Measurements from ENCODE around the gene GLIS1. TPM values are rescaled to one million over a fixed set of nuclear protein-coding genes. Genes with fewer than 3 reads are reported as not detected.
"Not testable (repeated sequence)": the region's sequence is repeated elsewhere in the genome, so short reads cannot be mapped to it uniquely, and the experiment has no call there.

GLIS1 gene
- total and polyA plus RNA-seq, 4 donors = 0.50 to 3.8 (median 1.4) TPM

DNA sequence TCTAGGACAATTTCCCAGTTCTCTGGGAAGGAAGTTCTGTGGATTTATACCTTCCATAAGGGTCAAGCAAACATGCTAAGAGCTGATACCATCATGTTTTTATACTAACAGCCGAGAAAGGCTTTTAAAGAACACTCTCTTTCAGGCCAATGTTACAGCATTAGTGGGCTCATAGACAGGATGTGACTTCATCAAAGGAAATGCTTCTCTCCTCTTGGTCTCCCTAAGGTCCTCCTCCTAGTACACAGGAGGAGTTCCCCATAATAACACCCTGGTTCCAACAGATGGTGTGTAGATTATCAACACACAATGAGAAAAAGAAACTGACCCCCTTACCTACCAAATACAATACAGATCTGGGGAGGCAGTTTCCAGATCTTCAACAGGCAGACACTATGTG is 26.7 kb upstream of the GLIS1 start:
- Histone ChIP-seq H3K4me1 (ENCODE audit: control insufficient read depth, insufficient read depth, low read length) (no peaks in the 10 kb centered on the region), H3K27ac (ENCODE audit: low read depth, low read length) (no peak overlapping the region), H3K4me3 (ENCODE audit: low read depth, low read length) (no peak overlapping the region), H3K36me3 (ENCODE audit: control insufficient read depth, insufficient read depth, low read length) (no peaks in the 10 kb centered on the region), H3K9me3 (ENCODE audit: control insufficient read depth, insufficient read depth, low read length) (no peaks in the 10 kb centered on the region), H3K27me3 (ENCODE audit: control insufficient read depth, insufficient read depth, low read length) (no peaks in the 10 kb centered on the region)
- WGBS (ENCODE audit: insufficient coverage) = 80% methylated on average over 1 of the region's 1 CpG
- no peak for DNase-seq (ENCODE audit: low read depth in 4 of 6, low spot score in 6 of 6)

DNA sequence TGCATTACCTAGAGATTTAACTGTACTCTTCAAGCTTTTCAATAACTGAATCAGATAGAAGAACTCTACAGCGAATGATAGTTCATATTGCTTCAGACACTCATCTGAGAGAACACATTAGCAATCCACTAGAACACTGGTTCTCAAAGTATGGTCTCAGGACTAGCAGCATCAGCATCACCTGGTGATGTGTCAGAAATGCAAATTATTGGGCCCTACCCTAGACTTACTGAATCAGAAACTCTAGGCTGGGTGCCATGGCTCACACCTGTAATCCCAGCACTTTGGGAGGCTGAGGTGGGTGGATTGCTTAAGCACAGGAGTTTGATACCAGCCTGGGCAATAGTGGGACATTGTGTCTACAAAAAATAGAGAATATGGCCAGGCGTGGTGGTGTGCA is 24.9 kb upstream of the GLIS1 start:
- H3K36me3 ChIP-seq (ENCODE audit: control insufficient read depth, insufficient read depth, low read length) = no peaks in the 10 kb centered on the region
- 100% methylated on average over 2 of the region's 2 CpGs for WGBS (ENCODE audit: insufficient coverage)
- H3K4me3 ChIP-seq (ENCODE audit: low read depth, low read length) = no peak overlapping the region
- H3K27me3 ChIP-seq (ENCODE audit: control insufficient read depth, insufficient read depth, low read length) = no peaks in the 10 kb centered on the region
- H3K9me3 ChIP-seq (ENCODE audit: control insufficient read depth, insufficient read depth, low read length) = no peaks in the 10 kb centered on the region
- no peaks in the 10 kb centered on the region for H3K4me1 ChIP-seq (ENCODE audit: control insufficient read depth, insufficient read depth, low read length)
- no peak for DNase-seq (ENCODE audit: low read depth in 4 of 6, low spot score in 6 of 6)
- no peak overlapping the region for H3K27ac ChIP-seq (ENCODE audit: low read depth, low read length)

DNA sequence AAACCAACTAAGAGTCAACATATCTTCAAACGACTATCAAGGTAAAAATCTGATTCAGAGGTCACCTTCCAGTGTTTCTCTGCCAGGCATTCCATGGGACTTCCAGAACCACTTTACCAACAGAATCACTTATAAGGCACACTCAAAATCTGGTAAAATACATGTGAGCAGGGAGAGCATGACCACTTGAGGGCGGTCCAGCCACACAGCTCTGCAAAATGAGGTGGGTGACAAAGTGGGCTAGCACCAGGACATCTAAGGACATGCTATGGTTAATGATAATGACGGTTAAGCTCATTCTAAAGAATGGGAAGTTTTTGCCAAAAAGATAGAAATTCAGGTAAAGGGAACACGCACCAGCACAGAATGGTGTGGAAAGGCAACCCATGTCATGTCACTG is 24.5 kb upstream of the GLIS1 start:
- Histone ChIP-seq H3K27me3 (ENCODE audit: control insufficient read depth, insufficient read depth, low read length) (no peaks in the 10 kb centered on the region), H3K4me1 (ENCODE audit: control insufficient read depth, insufficient read depth, low read length) (no peaks in the 10 kb centered on the region), H3K4me3 (ENCODE audit: low read depth, low read length) (no peak overlapping the region), H3K9me3 (ENCODE audit: control insufficient read depth, insufficient read depth, low read length) (no peaks in the 10 kb centered on the region), H3K27ac (ENCODE audit: low read depth, low read length) (no peak overlapping the region), H3K36me3 (ENCODE audit: control insufficient read depth, insufficient read depth, low read length) (no peaks in the 10 kb centered on the region)
- WGBS (ENCODE audit: insufficient coverage) = 94% methylated on average over 3 of the region's 4 CpGs
- no peak for DNase-seq (ENCODE audit: low read depth in 4 of 6, low spot score in 6 of 6)

DNA sequence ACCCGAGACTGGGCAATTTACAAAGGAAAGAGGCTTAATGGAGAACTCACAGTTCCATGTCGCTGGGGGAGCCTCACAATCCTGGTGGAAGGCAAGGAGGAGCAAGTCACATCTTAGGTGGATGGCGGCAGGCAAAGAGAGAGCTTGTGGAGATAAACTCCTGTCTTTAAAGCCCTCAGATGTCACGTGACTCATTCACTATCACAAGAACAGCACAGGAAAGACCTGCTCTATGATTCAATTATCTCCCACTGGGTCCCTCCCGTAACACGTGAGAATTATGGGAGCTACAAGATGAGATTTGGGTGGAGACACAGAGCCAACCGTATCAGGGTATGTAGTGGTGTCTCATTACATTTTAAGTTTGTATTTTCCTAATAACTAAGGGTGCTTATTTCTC is 21.5 kb upstream of the GLIS1 start:
- not testable (repeated sequence) for DNase-seq (ENCODE audit: low read depth in 4 of 6, low spot score in 6 of 6); H3K4me1 ChIP-seq (ENCODE audit: control insufficient read depth, insufficient read depth, low read length); H3K4me3 ChIP-seq (ENCODE audit: low read depth, low read length); H3K27me3 ChIP-seq (ENCODE audit: control insufficient read depth, insufficient read depth, low read length); H3K36me3 ChIP-seq (ENCODE audit: control insufficient read depth, insufficient read depth, low read length); H3K27ac ChIP-seq (ENCODE audit: low read depth, low read length); H3K9me3 ChIP-seq (ENCODE audit: control insufficient read depth, insufficient read depth, low read length)
- WGBS (ENCODE audit: insufficient coverage) = 97% methylated on average over 3 of the region's 7 CpGs

DNA sequence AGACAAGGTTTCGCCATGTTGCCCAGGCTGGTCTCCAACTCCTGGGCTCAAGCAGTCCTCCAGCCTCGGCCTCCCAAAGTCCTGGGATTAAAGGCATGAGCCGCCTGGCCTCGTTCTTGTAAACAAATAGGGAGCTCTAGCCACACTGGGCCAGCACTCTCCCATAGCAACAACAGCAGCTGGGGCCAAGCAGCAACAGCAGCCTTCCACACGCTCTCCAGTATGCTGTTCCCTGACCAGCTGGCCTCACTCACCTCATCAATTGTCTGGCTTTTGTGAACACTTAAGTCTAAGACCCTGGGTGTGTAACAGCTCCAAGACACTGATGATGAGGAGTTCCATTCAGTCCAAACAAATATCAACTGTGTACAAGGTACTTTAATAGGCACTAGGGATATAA is 16.9 kb upstream of the GLIS1 start:
- DNase-seq (ENCODE audit: low read depth in 4 of 6, low spot score in 6 of 6) = no peak

DNA sequence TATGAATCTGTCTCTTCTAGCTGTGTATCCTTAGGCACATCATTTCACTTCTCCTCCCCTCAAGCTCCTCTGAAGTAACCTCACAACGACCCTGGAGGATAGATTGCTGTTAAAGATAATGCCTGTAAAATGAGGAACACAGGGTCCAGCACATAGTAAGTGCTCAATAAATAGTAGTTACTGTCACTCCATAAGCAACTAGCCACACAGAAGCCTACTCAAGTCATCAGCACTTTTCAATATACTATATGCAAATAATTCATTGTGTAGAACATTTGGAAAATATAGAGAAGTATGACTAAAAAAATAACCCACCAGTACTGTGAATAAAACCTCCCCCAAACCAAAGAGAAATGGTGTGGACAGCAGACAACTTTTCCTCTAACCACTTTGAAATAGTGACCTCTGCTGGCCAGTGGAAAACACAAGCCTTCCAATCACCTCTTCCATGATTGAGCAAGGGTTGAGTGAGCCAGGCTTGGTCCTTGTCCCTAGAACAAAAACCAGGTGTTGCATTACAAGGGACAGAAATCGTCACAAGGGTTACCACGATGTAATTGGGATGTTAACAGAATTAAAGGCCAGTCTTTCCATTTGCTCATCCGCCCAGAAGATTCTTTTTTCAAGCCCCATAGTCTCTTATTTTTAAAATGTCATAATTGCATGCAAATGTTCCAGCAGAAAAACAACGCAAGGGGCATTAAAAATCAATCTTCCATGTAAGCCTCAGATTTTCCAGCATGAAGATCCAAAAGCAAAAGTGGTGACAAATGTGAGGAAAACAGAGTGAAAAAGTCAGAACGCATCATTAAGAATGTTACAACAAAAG is 15.7 kb upstream of the GLIS1 start:
- Histone ChIP-seq H3K36me3 (ENCODE audit: control insufficient read depth, insufficient read depth, low read length) (no peaks in the 10 kb centered on the region), H3K4me3 (ENCODE audit: low read depth, low read length) (no peak overlapping the region), H3K4me1 (ENCODE audit: control insufficient read depth, insufficient read depth, low read length) (no peaks in the 10 kb centered on the region), H3K9me3 (ENCODE audit: control insufficient read depth, insufficient read depth, low read length) (no peaks in the 10 kb centered on the region), H3K27ac (ENCODE audit: low read depth, low read length) (no peak overlapping the region), H3K27me3 (ENCODE audit: control insufficient read depth, insufficient read depth, low read length) (no peaks in the 10 kb centered on the region)
- peak in 3 of 6 donors; percentile 35 to 82 (median 64) for DNase-seq (ENCODE audit: low read depth in 4 of 6, low spot score in 6 of 6)
- WGBS (ENCODE audit: insufficient coverage) = 0% methylated on average over 2 of the region's 6 CpGs

More for the DNA sequence above, 16.9 kb upstream of the GLIS1 start:
- 79% methylated on average over 5 of the region's 5 CpGs for WGBS (ENCODE audit: insufficient coverage)
- no peak overlapping the region for H3K27ac ChIP-seq (ENCODE audit: low read depth, low read length)
- H3K9me3 ChIP-seq (ENCODE audit: control insufficient read depth, insufficient read depth, low read length) = no peaks in the 10 kb centered on the region
- no peaks in the 10 kb centered on the region for H3K27me3 ChIP-seq (ENCODE audit: control insufficient read depth, insufficient read depth, low read length)
- H3K36me3 ChIP-seq (ENCODE audit: control insufficient read depth, insufficient read depth, low read length) = no peaks in the 10 kb centered on the region
- no peak overlapping the region for H3K4me3 ChIP-seq (ENCODE audit: low read depth, low read length)
- no peaks in the 10 kb centered on the region for H3K4me1 ChIP-seq (ENCODE audit: control insufficient read depth, insufficient read depth, low read length)

DNA sequence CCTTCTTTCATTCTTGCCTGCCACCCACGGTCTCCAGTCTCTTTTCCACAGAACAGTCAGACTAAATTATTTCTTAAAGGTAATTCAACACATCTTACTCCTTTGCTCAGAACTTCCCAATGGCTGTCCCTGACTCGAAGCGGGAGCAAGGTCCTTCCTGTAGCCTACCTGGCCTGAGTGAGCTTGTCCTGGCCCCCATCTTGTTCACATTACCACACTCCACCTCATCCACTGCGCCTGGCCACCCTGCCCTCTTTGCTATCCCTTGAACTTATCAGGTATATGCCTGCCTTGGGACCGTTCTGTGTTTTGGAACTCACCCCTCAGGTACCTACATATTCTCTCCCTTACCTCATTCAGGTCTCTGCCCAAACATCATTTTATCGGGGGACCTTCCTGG is 13.3 kb upstream of the GLIS1 start:
- H3K4me3 ChIP-seq (ENCODE audit: low read depth, low read length) = no peak overlapping the region
- no peaks in the 10 kb centered on the region for H3K4me1 ChIP-seq (ENCODE audit: control insufficient read depth, insufficient read depth, low read length)
- WGBS (ENCODE audit: insufficient coverage) = 88% methylated on average over 6 of the region's 6 CpGs
- H3K27ac ChIP-seq (ENCODE audit: low read depth, low read length) = no peak overlapping the region
- H3K27me3 ChIP-seq (ENCODE audit: control insufficient read depth, insufficient read depth, low read length) = no peaks in the 10 kb centered on the region
- no peak for DNase-seq (ENCODE audit: low read depth in 4 of 6, low spot score in 6 of 6)
- H3K9me3 ChIP-seq (ENCODE audit: control insufficient read depth, insufficient read depth, low read length) = no peaks in the 10 kb centered on the region
- no peaks in the 10 kb centered on the region for H3K36me3 ChIP-seq (ENCODE audit: control insufficient read depth, insufficient read depth, low read length)

DNA sequence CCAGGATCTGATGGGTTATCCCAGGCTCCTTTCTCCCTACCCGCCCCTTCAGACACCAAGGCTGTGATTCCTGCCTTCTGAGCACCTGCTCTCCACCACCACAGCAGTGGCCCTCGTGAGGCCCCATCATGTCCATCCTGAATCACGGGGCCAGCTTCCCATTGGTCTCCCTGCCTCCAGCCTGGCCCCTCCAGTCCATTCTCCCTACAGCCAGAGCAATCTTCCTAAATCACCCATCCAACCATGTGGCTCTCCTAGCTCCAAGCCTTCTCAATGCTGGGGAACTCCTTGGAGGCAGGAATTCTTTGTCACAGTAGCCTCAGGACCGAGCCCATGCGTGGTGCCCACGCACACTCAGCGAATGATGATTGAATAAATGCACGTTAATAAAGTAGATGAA is 8.9 kb upstream of the GLIS1 start:
- DNase-seq (ENCODE audit: low read depth in 4 of 6, low spot score in 6 of 6) = no peak
- WGBS (ENCODE audit: insufficient coverage) = 88% methylated on average over 8 of the region's 8 CpGs
- no peaks in the 10 kb centered on the region for H3K36me3 ChIP-seq (ENCODE audit: control insufficient read depth, insufficient read depth, low read length)
- H3K9me3 ChIP-seq (ENCODE audit: control insufficient read depth, insufficient read depth, low read length) = no peaks in the 10 kb centered on the region
- H3K4me1 ChIP-seq (ENCODE audit: control insufficient read depth, insufficient read depth, low read length) = no peaks in the 10 kb centered on the region
- no peak overlapping the region for H3K27ac ChIP-seq (ENCODE audit: low read depth, low read length)
- no peak overlapping the region for H3K4me3 ChIP-seq (ENCODE audit: low read depth, low read length)
- no peaks in the 10 kb centered on the region for H3K27me3 ChIP-seq (ENCODE audit: control insufficient read depth, insufficient read depth, low read length)

DNA sequence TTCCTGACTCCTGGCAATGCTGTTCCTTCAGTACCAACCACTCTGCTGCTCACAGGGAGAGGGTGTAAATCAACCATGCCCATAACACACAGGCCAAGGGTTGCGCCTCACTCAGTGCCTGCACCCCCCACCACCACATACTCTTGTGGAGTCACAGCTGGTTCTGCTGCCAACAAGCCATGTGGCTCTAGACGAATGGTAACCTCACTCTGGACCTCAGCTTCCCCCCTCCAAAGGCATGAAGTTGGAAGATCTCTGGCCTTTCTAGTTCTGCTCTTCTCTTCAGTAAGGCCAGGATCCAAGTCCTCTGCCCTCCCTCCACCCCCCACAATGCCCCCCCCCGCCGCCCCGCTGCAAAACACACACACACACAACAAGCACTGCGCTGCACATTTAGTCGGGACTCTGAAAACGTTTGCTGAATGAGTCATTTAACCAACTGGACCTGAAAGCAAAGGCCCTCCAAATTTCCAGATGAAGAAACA is 1.7 kb upstream of the GLIS1 start:
- WGBS (ENCODE audit: insufficient coverage) = 66% methylated on average over 4 of the region's 8 CpGs
- Histone ChIP-seq H3K9me3 (ENCODE audit: control insufficient read depth, insufficient read depth, low read length) (no peaks in the 10 kb centered on the region), H3K4me3 (ENCODE audit: low read depth, low read length) (no peak overlapping the region), H3K27me3 (ENCODE audit: control insufficient read depth, insufficient read depth, low read length) (peaks cover 47% of the 10 kb centered on the region), H3K4me1 (ENCODE audit: control insufficient read depth, insufficient read depth, low read length) (peaks cover 24% of the 10 kb centered on the region), H3K27ac (ENCODE audit: low read depth, low read length) (no peak overlapping the region), H3K36me3 (ENCODE audit: control insufficient read depth, insufficient read depth, low read length) (no peaks in the 10 kb centered on the region)
- no peak for DNase-seq (ENCODE audit: low read depth in 4 of 6, low spot score in 6 of 6)
